HG03196 (cell line): ENCODE data around the gene ACAP2.
A peak's percentile ranks its signal among the peaks of the same experiment; 100 is the strongest.
"Not testable (repeated sequence)": the region's sequence is repeated elsewhere in the genome, so short reads cannot be mapped to it uniquely, and the experiment has no call there.

Experiments used
- ATAC-seq: cut with Tn5 transposase; IDR thresholded peaks from one replicate; pipeline ENCODE4 v1.9.1; 2021; ENCODE audit not compliant: unreplicated experiment

ACAP2 gene

DNA sequence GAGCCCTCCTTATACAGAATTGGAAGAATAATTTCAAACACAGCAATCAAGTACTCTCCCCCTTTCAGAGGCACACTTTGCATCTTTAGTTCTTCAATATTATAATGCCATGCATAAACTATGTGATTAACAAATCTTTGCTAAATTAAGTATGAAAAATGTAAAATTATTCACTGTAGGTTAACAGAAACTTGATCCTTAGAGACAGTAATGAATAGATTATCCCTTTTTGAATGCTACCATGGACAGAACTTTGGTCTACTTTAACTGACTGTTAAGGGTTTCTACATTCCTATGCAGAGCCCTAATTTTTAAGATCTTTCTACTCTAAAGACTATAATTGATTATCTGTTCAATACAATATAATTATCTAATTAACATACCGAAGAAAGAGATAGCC lies 146.2 kb downstream of the ACAP2 start:
- no peak for ATAC-seq

DNA sequence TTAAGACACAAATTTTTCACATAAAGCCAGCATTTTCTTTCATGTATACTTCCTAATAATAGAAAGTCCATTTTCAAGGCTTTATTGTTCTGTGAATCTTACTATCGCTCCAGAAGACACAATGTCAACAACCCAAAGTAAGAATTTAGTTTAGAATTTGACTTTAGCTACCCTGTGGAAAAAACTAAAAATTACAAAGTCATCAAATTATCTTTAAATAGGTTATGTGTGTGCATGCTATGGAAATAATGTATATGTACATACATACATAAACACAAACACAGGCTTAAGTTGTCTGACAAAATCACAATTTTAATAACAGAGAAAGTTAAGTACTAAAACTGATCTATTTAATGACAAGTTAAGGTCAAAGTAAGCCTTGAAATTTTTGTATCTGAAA lies 151.7 kb downstream of the ACAP2 start:
- no peak for ATAC-seq

DNA sequence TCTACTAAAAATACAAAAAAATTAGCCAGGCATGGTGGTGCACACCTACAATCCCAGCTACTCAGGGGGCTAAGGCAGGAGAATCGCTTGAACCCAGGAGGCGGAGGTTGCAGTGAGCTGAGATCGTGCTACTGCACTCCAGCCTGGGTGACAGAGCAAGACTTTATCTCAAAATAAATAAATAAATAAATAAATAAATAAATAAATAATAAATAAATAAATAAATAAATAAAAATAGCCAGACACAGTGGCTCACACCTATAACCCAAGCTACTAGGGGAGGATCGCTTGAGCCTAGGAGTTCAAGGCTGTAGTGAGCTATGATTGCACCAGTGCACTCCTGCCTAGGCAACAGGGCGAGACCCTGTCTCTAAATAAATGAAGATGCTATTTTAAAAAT lies 152.2 kb downstream of the ACAP2 start:
- ATAC-seq: not testable (repeated sequence)

DNA sequence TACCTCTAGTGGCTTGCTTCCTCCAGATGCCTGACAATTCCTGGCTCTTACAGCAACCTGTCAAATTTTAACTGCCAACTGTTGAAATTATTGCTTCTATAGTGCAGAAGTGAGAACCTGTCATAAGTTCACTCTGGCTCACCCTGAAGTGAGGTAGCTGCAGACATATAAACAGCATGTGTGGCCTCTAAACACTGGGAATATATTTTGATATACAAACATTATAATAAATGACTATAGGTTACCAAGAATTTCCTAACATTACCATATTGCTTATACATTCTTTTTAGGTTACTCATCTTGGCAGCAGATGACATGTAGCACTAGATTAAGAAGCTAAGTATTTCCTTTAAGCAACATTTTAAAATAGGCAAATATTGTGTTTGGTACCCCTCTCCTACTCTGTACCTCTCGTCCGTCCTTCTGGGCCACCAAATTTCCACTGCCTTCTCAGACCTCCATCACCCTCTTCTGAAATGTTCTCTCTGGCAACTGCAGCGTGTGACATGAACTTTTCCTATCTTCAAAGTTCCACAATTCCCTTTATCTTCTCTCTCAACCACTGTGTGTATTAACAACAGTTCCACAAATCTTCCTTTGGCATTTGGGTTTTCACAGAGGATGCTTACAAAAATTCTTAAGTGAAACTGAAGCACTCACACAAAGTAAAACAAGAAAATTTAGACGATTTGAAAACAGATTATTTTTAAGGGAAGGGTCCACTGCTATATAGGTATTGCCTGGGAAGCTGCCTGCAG lies 156.5 kb downstream of the ACAP2 start:
- no peak for ATAC-seq

DNA sequence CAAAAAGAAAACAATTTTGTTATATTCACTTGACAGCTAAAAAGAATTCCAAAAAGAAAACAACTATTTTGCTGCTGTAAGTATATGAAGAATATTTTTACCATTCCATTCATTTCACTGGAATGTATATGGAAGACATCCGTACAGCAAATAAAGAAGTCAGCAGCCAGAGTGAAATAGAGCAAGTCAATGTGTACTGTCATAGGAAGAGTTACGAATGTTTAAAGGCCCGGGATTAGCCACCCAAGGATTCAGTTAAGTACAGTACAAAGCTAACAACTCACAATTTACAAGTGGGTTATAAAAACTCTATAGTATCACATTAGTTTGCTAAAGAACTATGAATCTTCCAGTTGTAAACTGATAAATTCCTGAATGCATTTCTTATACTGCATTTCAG lies 157.4 kb downstream of the ACAP2 start:
- ATAC-seq: no peak

DNA sequence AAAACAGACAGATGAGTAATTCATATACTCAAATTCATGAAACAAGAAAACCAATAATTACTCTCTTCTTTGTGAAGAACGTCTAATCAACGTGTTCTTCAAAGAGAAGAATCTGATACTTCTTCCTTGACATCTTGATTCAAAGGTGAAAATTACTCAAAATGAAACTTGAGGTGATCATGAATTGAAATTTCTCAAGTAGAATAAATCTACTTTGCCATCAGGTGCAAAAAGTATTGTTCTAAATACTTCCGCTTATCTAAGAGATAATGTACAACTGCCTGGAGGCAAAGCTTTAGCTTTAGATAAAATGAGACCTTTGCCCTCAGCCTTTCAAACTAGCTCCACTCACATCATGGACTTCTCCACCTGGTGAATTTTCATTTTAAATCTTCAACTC lies 158.0 kb downstream of the ACAP2 start:
- ATAC-seq: no peak

DNA sequence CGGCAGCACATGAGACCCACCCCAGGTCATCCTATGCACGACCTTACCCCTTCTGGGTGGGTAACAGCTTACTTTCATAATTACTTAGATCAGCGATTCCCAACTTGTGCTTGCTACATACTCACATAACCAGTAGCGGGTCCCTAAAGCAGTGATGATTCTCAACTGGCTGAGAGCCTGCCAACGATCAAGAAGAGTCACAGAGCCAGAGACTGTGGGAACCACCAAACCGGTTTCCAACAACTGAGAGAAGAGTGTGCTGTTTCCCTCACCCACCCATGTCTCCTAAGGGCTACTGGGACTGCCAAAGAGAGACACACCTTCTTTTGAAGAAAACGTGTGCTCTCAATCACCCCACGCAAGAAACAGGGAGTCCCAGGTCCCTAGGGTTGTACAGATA lies 159.9 kb downstream of the ACAP2 start:
- ATAC-seq: no peak

DNA sequence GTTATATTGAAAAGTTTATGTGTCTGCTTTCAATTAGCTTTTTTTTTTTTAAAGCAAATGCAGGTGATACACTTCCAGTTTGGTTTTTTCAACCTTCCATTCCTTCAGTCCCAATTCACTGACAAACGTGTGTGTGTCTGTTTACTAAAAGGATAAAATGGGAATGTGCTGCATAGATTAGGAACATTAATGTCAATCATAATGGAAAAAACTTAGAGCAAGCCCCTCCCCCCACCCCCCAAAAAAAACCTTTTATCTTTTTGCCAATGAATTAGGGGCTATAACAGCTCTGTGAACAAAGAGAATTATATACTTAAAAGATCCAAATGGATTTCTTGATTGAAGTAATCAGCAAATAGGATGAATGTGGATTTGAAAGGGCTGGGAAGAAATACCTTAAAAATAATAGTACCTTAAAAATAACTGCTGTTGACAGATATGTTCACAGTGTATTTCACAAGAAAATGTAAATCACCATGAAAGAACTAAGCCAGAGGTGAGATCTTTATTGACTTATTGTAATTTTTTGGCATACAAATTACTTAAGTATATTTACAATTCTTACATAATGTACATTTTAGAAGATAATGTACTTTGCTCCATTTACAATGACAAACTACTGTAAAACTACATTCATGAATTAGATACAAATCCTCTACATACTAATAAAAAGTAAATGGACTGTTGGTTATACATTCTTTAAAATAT lies 168.4 kb downstream of the ACAP2 start:
- no peak for ATAC-seq

DNA sequence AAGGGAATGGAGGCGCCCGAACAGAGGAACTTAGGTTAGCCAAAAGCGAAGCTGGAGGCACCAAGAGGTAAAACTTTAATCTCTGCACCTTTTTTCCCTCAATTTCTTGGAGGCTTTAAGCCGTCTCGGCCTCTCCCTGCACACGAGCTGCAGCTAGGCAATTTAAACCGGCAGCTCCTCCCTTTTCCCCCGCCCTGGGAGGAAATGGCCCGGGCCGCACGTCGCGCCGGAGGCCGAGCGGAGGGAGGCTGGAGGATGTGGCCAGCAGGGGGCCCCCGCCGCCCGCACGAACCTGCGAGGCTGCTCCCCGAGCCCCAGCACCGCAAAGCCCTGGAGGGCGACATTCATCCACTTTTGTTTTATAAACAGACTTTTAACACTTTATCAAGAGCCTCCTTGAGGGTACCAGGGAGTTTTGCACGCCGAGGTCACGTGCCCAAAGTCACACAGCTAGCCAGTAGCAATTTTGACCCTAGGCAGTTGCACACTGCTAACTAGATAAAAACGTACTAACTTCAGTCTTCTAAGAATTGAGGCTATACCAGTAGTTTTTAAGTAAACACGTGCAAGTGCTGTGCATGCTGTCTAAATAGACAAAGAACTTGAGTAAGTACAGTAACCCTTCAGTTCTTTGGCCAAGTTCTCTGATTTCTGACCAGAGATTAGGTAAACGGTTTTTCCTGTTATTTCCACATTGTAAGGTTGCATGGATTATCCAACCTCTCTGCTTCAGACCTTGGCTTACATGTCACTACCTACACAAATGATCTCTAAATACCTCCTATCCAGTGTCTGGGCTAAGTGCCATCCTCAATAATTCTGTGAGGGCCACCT lies 171.2 kb downstream of the ACAP2 start:
- peak; percentile 73 for ATAC-seq

DNA sequence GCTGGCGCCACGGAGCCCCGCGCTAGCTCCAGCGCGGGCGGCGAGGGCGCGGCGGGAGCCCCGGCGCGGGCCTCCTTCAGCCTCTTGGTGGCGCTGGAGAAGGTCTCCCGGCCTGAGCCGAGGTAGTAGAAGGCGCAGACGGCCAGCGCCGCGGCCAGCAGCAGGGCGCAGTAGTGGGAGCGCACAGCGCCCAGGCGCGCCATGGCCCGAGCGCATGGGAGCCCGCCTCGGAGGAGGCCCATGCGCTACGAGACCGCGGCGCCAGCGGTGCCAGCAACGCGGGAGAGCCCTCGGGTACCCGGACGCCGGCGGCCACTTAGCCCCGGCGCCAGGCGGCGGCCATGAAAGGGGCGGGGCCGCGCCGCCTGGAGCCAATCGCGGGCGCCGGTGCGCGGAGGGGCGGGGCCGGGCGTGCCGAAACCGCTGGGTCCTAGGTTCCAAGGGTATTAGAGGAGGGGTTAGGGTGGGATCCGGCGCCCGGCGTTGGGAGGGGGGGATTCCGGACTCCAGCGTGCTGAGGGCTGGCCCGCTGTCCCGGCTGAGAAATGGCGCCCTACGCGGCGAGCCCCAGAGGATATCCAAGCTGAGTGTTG lies 171.9 kb downstream of the ACAP2 start, which contains the start of gene XXYLT1:
Gene XXYLT1, minus strand, starts transcription at position 343 of the 593 bp plus-strand sequence. Its CDS starts 101 bp downstream, at position 242.
- peak; percentile 81 for ATAC-seq

DNA sequence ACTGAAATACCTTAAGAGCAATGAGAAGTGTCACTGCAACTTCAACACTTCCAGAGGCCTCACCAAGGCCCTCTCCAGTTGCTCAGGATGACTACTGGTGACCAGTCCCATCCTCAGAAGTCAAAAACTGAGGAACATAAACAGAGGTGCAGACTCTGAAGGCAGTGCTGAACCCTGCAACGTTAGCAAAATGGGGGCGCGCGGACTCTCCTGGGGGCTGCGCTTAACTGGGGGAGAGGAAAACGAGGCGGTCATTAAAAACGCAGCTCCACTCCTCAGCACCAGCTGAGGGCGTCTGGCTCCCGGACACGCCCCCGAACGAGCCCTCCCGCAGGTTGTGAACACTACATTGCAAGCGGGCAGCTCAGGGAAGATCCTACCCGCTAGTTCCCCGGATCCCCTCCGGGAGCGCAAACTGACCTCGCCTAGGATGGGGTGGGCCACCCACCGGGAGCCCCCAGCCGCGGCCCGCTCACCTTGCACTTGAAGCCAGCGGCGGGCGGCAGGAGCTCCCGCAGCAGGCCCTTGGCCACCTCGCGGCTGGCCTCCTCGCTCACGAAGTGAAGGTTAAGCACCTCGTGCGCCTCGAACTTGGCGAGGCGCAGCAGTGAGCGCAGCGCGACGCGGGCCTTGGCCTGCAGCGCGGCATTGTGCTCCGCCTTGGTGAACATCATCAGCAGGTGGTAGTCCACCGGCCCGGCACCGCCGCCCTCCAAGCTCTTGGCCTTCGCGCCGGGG lies 172.6 kb downstream of the ACAP2 start:
- peak; percentile 9 for ATAC-seq

DNA sequence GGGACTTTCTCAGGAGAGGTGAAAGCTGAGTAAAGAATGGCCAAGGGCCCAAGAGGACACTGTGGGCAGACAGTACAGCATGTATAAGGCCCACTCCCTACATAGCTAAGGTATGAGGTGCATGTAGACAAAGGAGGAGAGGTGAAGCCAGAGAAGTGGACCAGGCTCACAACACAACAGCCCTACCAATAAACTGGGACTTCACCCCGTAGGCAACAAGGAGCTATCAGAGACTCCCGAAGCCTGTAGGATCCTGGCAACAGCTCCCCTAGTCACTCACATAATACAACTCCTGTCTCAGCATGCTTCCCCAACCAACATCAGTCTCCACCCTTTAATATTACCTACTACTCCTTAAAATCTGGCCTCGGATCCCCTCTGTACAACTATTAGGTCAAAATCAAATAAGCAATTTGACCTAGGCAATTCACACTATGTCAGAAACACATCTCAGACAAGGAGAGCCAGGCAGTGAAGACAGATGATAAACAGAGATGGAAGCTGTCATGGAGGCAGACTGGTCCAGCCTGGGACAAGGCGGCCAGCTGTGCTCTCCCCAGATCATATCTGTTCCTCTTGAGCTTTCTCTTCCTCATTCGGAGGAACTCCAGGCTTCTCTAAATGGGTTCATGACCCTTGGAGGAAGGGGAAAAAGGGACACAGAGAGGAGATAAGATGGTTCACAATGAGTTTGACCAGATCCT lies 173.3 kb downstream of the ACAP2 start:
- no peak for ATAC-seq

DNA sequence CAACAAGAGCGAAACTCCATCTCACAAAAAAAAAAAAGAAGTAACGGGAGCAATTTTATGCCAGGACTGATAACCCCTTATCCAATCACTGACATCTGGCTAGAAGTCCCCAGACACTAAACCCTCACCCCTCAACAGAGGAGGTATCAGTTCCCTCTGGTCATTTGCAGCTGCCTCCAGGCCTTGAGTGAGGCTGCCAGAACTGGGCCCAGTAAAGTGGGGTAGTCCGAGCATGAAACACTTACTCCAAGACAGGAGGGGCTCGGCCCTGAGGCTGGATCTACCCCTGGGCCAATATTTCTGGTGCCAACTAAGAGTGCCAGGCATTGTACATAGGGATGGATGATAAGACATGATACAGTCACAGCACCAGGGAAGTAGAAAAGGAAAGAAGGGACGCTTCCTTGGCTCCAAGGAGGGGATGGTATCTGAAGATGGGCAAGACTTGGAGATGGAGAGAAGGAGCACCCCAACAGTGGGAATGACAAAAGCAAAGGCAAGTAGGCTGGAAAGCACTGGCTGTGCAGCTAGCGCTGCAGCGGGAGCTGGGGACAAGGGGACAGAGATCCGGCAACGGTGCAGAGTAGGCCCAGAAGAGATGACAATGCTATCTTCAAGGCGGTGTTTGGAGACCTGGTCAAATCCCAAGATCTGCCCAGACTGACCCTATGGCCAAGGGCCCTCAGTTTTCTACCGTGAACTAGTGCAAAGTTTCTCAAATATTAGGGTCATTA lies 174.1 kb downstream of the ACAP2 start:
- ATAC-seq: no peak

DNA sequence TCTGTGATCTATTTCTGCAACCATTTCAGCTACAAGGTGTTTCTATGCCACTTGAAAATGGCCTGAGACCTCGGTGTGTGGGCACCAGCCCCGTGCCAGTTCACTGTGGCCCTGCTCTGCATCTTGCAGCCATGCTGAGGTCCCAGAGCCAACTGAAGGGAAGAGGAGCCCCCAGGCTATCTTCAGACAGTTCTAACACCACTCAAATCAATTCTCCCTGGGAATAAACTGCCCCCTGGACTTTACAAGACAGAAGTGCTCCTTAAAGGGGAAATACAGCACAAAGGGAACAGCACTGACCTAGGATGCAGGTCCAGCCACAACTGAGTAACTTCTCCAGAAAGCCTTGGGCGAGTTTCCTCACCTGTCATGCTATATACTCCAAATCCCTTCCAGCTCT lies 175.7 kb downstream of the ACAP2 start:
- no peak for ATAC-seq

DNA sequence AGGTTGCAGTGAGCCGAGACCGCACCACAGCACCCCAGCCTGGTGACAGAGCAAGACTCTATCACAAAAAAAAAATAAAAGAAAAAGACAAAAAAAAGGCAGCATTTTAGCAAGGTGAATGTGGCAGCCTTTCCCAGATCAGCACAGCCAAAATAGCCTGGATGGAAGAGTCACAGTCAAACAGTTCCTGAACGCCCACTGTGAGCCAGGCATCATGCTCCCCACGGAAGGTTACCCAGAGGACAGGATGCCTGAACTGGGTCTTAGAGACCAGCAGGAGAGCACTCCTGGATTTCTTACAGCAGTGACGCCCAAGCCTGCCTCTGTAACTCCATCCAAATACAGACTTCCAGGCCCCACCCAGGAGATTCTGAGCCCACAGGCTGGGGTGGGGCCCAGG lies 176.4 kb downstream of the ACAP2 start:
- no peak for ATAC-seq

DNA sequence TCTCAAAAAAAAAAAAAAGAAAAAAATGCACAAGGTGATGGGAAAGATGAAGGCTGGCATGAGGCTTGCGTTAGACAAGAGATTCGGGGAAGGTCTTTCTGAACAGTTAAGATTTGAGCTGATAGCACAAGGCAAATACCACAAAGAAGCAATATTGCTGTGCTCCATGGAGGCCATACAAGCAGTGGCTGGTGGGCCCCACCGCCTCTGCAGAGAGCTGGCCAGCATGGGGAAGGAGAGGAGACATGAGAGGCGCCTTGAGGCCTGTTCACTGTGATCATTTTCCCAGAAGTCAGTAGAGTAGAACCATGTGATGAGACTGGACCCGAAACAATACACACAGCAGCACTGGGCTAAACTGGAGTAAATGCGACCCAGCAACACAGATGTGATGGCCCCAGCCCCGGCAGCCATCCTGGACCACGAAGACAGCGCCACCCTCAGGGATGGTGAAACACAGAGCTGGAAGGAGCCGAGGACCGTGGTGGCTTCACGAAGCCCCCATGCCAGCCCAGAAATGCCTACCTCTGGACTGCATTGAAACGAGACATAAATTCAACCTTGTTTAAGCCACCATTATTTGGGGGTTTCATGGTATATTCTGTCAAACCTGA lies 177.3 kb downstream of the ACAP2 start:
- ATAC-seq: no peak

DNA sequence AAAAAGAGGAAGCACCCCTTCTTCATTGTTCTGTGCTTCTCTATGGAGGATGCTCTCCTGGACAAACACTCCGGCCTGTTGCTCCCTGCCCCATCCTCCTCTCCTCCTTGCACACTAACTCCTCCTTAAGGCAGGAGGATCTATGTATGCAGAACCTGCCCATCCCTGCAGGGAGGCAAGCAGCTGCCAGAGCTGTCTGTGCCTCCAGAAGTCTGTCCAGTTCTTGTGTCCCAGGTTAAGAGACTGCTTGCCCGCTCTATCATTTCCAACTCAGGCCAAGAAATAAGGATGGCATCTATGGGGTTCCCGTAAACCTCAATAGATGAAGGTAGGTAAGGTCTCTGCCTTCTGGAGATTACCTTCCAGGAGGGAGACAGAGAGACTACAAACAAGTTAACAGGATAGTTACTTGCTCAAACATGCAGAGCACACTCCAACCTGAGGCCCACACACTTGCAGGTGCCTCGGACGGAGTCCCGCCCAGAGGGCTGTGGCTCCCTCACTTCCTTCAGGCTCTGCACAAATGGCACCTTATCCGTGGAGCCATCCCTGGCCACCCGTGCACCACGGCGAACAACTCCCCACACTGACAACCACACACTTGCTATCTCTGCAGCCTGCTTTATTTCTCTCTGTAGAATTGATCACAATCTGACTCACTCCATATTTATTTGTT lies 178.8 kb downstream of the ACAP2 start:
- ATAC-seq: no peak

DNA sequence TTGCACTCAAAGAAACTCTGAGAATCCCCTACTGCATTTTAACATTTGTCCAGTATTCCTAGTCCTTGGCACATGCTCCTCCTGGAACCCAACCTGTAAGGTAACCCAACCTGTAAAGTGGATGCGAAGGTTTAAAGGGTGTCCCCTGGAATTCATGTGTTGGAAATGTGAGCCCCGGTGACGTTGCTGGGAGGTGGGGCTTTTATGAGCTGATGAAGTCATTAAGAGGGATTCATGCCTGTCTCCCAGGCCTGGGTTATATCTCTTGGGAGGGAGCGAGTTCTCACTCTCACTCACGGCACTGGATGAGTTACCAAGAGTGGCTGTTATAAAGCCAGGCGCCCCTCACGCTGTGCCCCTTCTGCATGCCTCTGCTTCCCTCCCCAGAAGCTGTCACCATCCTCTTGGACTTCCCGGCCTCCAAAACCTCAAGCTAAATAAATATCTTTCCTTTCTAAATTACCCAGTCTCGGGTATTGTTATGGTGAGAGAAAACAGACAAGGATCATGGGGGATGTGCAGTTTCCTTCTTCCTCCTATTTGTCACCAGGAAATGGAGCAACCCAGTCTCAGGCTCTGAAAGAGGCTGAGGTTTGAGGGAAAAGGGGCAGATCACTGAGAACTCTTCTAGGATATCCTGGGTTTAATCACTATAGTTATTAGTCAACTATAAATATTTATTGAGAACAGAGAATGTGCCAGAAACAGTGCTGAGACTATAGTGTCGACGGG lies 179.5 kb downstream of the ACAP2 start:
- no peak for ATAC-seq
